B cell (primary cell): Measurements from ENCODE around the gene ANKRD33B. TPM values are rescaled to one million over a fixed set of nuclear protein-coding genes. Genes with fewer than 3 reads are reported as not detected.
A peak's percentile ranks its signal among the peaks of the same experiment; 100 is the strongest.

Source experiments
- ATAC-seq: fragments of 200-7000 bp; cut with Tn5 transposase; one replicate; pipeline ENCODE4 v1.10.0; 2021; ENCODE audit warnings: low read depth, mild to moderate bottlenecking, moderate number of reproducible peaks, moderate library complexity
- CTCF ChIA-PET: fragments of 350-600 bp; sonication (Branson Sonifier 250); formaldehyde crosslinking; loops from one replicate; lab custom pipeline; 2021; ENCODE audit warnings: antibody characterized with exemption, inconsistent platforms; lab: Charles Lee
- POLR2A ChIA-PET: fragments of 350-600 bp; sonication (Branson Sonifier 250); formaldehyde crosslinking; loops from one replicate; lab custom pipeline; 2021; ENCODE audit warnings: antibody characterized with exemption; lab: Charles Lee
- DNase-seq: peaks from one replicate; pipeline ENCODE4 v3.0.0; 2013
- H2AFZ ChIP-seq: 2 replicates; pipeline ENCODE4 v1.6.1; 2012; ENCODE audit warnings: mild to moderate bottlenecking, low read depth, low read length; ENCODE audit not compliant: insufficient read depth, poor library complexity, severe bottlenecking
- H3K27ac ChIP-seq, 2 donors: 1 replicate in 1 of 2; 2 replicates in 1 of 2; pipeline ENCODE4 v1.5.1; 2012 to 2013; ENCODE audit warnings: low read length in 2 of 2, mild to moderate bottlenecking in 2 of 2, moderate library complexity in 1 of 2
- H3K27me3 ChIP-seq, 4 experiments: fragments of 200-600 bp in 1 of 4; sonication (generic) in 1 of 4; replicated peaks in 1 of 4; 1 replicate in 2 of 4; 2 replicates in 2 of 4; pipeline versions ENCODE4 v1.6.1 to v1.7.0; 2013 to 2016; ENCODE audit warnings: low read length in 3 of 4, mild to moderate bottlenecking in 2 of 4, mixed read lengths in 1 of 4, moderate library complexity in 1 of 4; ENCODE audit not compliant: insufficient read depth in 4 of 4, control insufficient read depth in 3 of 4; ENCODE audit errors: control extremely low read depth in 1 of 4
- H3K36me3 ChIP-seq, 2 experiments: replicated peaks in 1 of 2; 1 replicate in 1 of 2; 2 replicates in 1 of 2; pipeline versions ENCODE4 v1.6.1 to v1.7.1; 2013; ENCODE audit warnings: low read length in 1 of 2; ENCODE audit not compliant: insufficient read depth in 2 of 2, control insufficient read depth in 1 of 2; ENCODE audit errors: control extremely low read depth in 1 of 2, extremely low read depth in 1 of 2
- H3K4me1 ChIP-seq, 2 donors: fragments of 200-600 bp in 1 of 2; sonication (generic) in 1 of 2; 1 replicate in 1 of 2; 2 replicates in 1 of 2; pipeline versions ENCODE4 v1.5.1 to v1.6.1; 2013 to 2017; ENCODE audit warnings: low read length in 2 of 2; ENCODE audit not compliant: control insufficient read depth in 2 of 2, insufficient read depth in 2 of 2
- H3K4me2 ChIP-seq: replicated peaks from 2 replicates; pipeline ENCODE3; 2012; ENCODE audit warnings: mild to moderate bottlenecking, low read depth, low read length; ENCODE audit not compliant: poor library complexity, severe bottlenecking
- H3K4me3 ChIP-seq, 5 experiments: fragments of 200-600 bp in 1 of 5; sonication (generic) in 1 of 5; 1 replicate in 3 of 5; 2 replicates in 2 of 5; pipeline versions ENCODE4 v1.5.1 to v1.7.0; 2011 to 2016; ENCODE audit warnings: low read length in 4 of 5, mild to moderate bottlenecking in 4 of 5, low read depth in 2 of 5, control low read depth in 1 of 5, moderate library complexity in 1 of 5; ENCODE audit not compliant: insufficient read depth in 1 of 5; ENCODE audit errors: control extremely low read depth in 1 of 5, extremely low read depth in 1 of 5
- H3K79me2 ChIP-seq: fragments of 200-600 bp; sonication (generic); one replicate; pipeline ENCODE4 v1.6.0; 2016; ENCODE audit warnings: low read length; ENCODE audit not compliant: control insufficient read depth, insufficient read depth
- H3K9ac ChIP-seq: fragments of 200-600 bp; sonication (generic); 2 replicates; pipeline ENCODE4 v1.6.1; 2017; ENCODE audit warnings: mild to moderate bottlenecking, low read length, moderate library complexity
- H3K9me3 ChIP-seq, 3 donors: one replicate each; pipeline versions ENCODE4 v1.6.1 to v1.7.1; 2013; ENCODE audit warnings: low read length in 2 of 3; ENCODE audit not compliant: control insufficient read depth in 2 of 3, insufficient read depth in 1 of 3; ENCODE audit errors: control extremely low read depth in 1 of 3
- H4K20me1 ChIP-seq: 2 replicates; pipeline ENCODE4 v1.6.0; 2012; ENCODE audit warnings: mild to moderate bottlenecking, low read length; ENCODE audit not compliant: insufficient read depth, control insufficient read depth, poor library complexity, severe bottlenecking
- H3K27ac Mint-ChIP-seq: one replicate; pipeline ENCODE4 v1.8.0; 2021; ENCODE audit warnings: mixed read lengths
- H3K27me3 Mint-ChIP-seq: one replicate; pipeline ENCODE4 v1.8.0; 2021; ENCODE audit warnings: mixed read lengths
- H3K4me1 Mint-ChIP-seq: one replicate; pipeline ENCODE4 v1.8.0; 2021; ENCODE audit warnings: mixed read lengths
- H3K4me3 Mint-ChIP-seq: one replicate; pipeline ENCODE4 v1.8.0; 2021; ENCODE audit warnings: mixed read lengths
- H3K9me3 Mint-ChIP-seq: one replicate; pipeline ENCODE4 v1.8.0; 2022; ENCODE audit warnings: mixed read lengths; ENCODE audit not compliant: insufficient read depth
- CTCF ChIP-seq: fragments of 200-600 bp; IDR thresholded peaks from one replicate; pipeline ENCODE4 v1.8.0; 2022; ENCODE audit warnings: antibody characterized with exemption, mild to moderate bottlenecking
- EZH2 ChIP-seq: IDR thresholded peaks from 2 replicates; pipeline ENCODE4 v1.6.1; 2012; ENCODE audit warnings: borderline replicate concordance, low read depth, mild to moderate bottlenecking, moderate library complexity, low read length; ENCODE audit not compliant: insufficient read depth, poor library complexity, severe bottlenecking
- WGBS: methylation state at CpG from one replicate; pipeline ENCODE4 v1.1.5; 2013; ENCODE audit warnings: missing lambda C conversion rate; ENCODE audit not compliant: insufficient coverage; 5-methylcytosine and 5-hydroxymethylcytosine counted together
- intact Hi-C: fragments of 100-400 bp; cut with micrococcal nuclease; formaldehyde crosslinking; loops from one replicate; pipeline ENCODE4 v1.10.0; 2022
- polyA plus RNA-seq: library from polyadenylated mRNA; depleted of rRNA; stranded (reverse); fragments of >200 nt; gene quantifications from 2 replicates; pipeline ENCODE4 v1.2.3, GENCODE V29; 2012
- total RNA-seq, 2 donors: library from RNA; stranded (reverse); fragments of 120-200 nt in 1 of 2; gene quantifications; 1 replicate in 1 of 2; 2 replicates in 1 of 2; pipeline versions ENCODE4 v1.2.3 to v1.2.4, GENCODE V29; 2013 to 2022

ANKRD33B gene
- total and polyA plus RNA-seq, 2 donors (not counting 1 experiment from before 2014, with no cell fraction given): 2.9 to 23.4 TPM

GRCh38 chr5:10704949-10705621 lies 141.2 kb downstream of the ANKRD33B start:
- H3K36me3 ChIP-seq: peaks cover 0 to 6% of the 10 kb centered on the region in 2 experiments
- no peak overlapping the region for H3K4me2 ChIP-seq
- ChIA-PET CTCF (interaction anchor here (1.2 to 2.0 kb wide), 3 partner anchors 10 to 152 kb away, joined by 4 to 7 read pairs (median 4); no protein-coding TSS in a partner anchor), POLR2A (no interaction called here)
- no peak for ATAC-seq
- peaks cover 44% of the 10 kb centered on the region for H3K4me1 Mint-ChIP-seq
- H3K9me3 ChIP-seq: no peaks in the 10 kb centered on the region
- H3K4me3 ChIP-seq: no peak overlapping the region
- intact Hi-C loops: loop anchor here (5.0 kb wide), 1 partner anchor 57 kb away; the partner anchor contains the start of gene DAP
- H3K27ac Mint-ChIP-seq: peak overlapping the region; percentile 42
- H3K4me1 ChIP-seq: peaks cover 14 to 29% of the 10 kb centered on the region in 2 donors
- H4K20me1 ChIP-seq: peaks cover 5% of the 10 kb centered on the region
- H2AFZ ChIP-seq: no peak overlapping the region
- TF ChIP-seq CTCF (no peak), EZH2 (no peak)
- no peak overlapping the region for H3K9ac ChIP-seq
- peaks cover 15% of the 10 kb centered on the region for H3K79me2 ChIP-seq
- no peak overlapping the region for H3K27ac ChIP-seq
- H3K27me3 ChIP-seq: no peaks in the 10 kb centered on the region
- H3K4me3 Mint-ChIP-seq: no peak overlapping the region
- 74% methylated on average over 3 of the region's 10 CpGs for WGBS
- DNase-seq: no peak
- H3K9me3 Mint-ChIP-seq: no peaks in the 10 kb centered on the region
- no peaks in the 10 kb centered on the region for H3K27me3 Mint-ChIP-seq

GRCh38 chr5:10705747-10706146 lies 141.9 kb downstream of the ANKRD33B start:
- DNase-seq: no peak
- Histone ChIP-seq H3K4me2 (no peak overlapping the region), H3K36me3 (peaks cover 0 to 12% of the 10 kb centered on the region in 2 experiments), H3K4me3 (no peak overlapping the region), H3K9ac (no peak overlapping the region), H2AFZ (no peak overlapping the region), H4K20me1 (peaks cover 5% of the 10 kb centered on the region), H3K27me3 (no peaks in the 10 kb centered on the region), H3K79me2 (peaks cover 10% of the 10 kb centered on the region), H3K27ac (no peak overlapping the region), H3K4me1 (peaks cover 8 to 23% of the 10 kb centered on the region in 2 donors), H3K9me3 (no peaks in the 10 kb centered on the region)
- Mint-ChIP-seq H3K9me3 (no peaks in the 10 kb centered on the region), H3K27me3 (no peaks in the 10 kb centered on the region), H3K4me3 (no peak overlapping the region), H3K27ac (no peak overlapping the region), H3K4me1 (peaks cover 38% of the 10 kb centered on the region)
- ATAC-seq: no peak
- TF ChIP-seq EZH2 (no peak), CTCF (no peak)
- ChIA-PET CTCF (interaction anchor here (1.0 to 1.2 kb wide), 2 partner anchors 11 to 252 kb away, joined by 3 to 4 read pairs; no protein-coding TSS in a partner anchor), POLR2A (no interaction called here)
- no CpG with 5 or more reads among the region's 2 CpGs for WGBS
- intact Hi-C loops: no loop called here
